ENCODE measurements around the gene CYP26B1.

DNA sequence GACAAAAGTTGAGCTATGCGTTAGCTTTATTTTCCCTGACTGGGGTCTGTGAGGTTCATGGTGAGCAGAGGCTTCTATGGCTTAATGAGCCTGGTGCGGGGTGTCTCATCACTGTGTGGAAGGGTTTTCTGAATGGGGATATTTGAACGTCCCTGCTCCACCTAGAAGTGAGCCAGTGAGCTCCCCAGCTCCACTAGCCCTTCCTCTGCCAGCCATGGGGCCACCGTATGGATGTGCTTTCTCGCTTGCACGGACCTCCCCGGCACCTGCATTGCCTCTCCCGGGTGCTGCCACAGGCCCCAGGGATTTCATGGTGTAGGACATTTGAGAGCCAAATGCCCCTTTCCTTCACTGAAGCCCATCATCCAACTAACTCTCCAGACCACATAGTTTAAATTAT is 37.8 kb downstream of the CYP26B1 start:
- TF ChIP-seq, protein P1, sequence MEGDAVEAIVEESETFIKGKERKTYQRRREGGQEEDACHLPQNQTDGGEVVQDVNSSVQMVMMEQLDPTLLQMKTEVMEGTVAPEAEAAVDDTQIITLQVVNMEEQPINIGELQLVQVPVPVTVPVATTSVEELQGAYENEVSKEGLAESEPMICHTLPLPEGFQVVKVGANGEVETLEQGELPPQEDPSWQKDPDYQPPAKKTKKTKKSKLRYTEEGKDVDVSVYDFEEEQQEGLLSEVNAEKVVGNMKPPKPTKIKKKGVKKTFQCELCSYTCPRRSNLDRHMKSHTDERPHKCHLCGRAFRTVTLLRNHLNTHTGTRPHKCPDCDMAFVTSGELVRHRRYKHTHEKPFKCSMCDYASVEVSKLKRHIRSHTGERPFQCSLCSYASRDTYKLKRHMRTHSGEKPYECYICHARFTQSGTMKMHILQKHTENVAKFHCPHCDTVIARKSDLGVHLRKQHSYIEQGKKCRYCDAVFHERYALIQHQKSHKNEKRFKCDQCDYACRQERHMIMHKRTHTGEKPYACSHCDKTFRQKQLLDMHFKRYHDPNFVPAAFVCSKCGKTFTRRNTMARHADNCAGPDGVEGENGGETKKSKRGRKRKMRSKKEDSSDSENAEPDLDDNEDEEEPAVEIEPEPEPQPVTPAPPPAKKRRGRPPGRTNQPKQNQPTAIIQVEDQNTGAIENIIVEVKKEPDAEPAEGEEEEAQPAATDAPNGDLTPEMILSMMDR (IDR thresholded peaks at IDR 0.05) = no peak
- TF ChIP-seq POLR2A (IDR thresholded peaks at IDR 0.05) (no peak), EP300 (IDR thresholded peaks at IDR 0.05) (no peak)
